H9 (cell line): Measurements from ENCODE around the gene PPCDC. TPM values are rescaled to one million over a fixed set of nuclear protein-coding genes. Genes with fewer than 3 reads are reported as not detected.
"Not testable (repeated sequence)": the region's sequence is repeated elsewhere in the genome, so short reads cannot be mapped to it uniquely, and the experiment has no call there.

ENCODE experiments used
- DNase-seq: peaks from one replicate; pipeline ENCODE4 v3.0.0-alpha.2; 2017
- H2AFZ ChIP-seq: one replicate; pipeline ENCODE4 v1.6.1; 2013; ENCODE audit warnings: mild to moderate bottlenecking, low read length, control low read depth, moderate library complexity
- H2AK5ac ChIP-seq: 2 replicates; pipeline ENCODE4 v1.6.1; 2013; ENCODE audit warnings: low read length, control low read depth, mixed read lengths; ENCODE audit not compliant: insufficient read length
- H2BK120ac ChIP-seq: one replicate; pipeline ENCODE4 v1.6.1; 2013; ENCODE audit warnings: low read depth, mild to moderate bottlenecking, low read length, control low read depth, inconsistent platforms; ENCODE audit not compliant: poor library complexity, severe bottlenecking
- H2BK12ac ChIP-seq: 2 replicates; pipeline ENCODE4 v1.6.1; 2013; ENCODE audit warnings: low read length, control low read depth, mixed read lengths, low read depth; ENCODE audit not compliant: insufficient read length
- H2BK15ac ChIP-seq: 2 replicates; pipeline ENCODE4 v1.6.1; 2013; ENCODE audit warnings: low read depth, low read length, control low read depth
- H2BK20ac ChIP-seq: one replicate; pipeline ENCODE4 v1.6.1; 2013; ENCODE audit warnings: low read depth, mild to moderate bottlenecking, low read length, control low read depth, inconsistent platforms; ENCODE audit not compliant: poor library complexity, severe bottlenecking
- H2BK5ac ChIP-seq: 2 replicates; pipeline ENCODE4 v1.6.1; 2013; ENCODE audit warnings: low read length, control low read depth, mixed read lengths; ENCODE audit not compliant: insufficient read length
- H3K14ac ChIP-seq: 2 replicates; pipeline ENCODE4 v1.6.1; 2013; ENCODE audit warnings: low read length, control low read depth; ENCODE audit not compliant: insufficient read depth
- H3K18ac ChIP-seq: 2 replicates; pipeline ENCODE4 v1.6.1; 2013; ENCODE audit warnings: low read depth, mild to moderate bottlenecking, mixed read lengths, low read length, control low read depth; ENCODE audit not compliant: insufficient read length
- H3K23ac ChIP-seq: 2 replicates; pipeline ENCODE4 v1.6.1; 2013; ENCODE audit warnings: low read length, control low read depth, mixed read lengths, low read depth; ENCODE audit not compliant: insufficient read length
- H3K23me2 ChIP-seq: 2 replicates; pipeline ENCODE4 v1.6.1; 2013; ENCODE audit warnings: low read depth, mild to moderate bottlenecking, mixed read lengths, low read length, control low read depth; ENCODE audit not compliant: insufficient read length, poor library complexity, severe bottlenecking
- H3K27ac ChIP-seq: 2 replicates; pipeline ENCODE4 v1.5.1; 2013; ENCODE audit warnings: low read length, control low read depth, mixed read lengths, low read depth; ENCODE audit not compliant: insufficient read length
- H3K27me3 ChIP-seq: 2 replicates; pipeline ENCODE4 v1.6.1; 2013; ENCODE audit warnings: low read length, control low read depth, inconsistent platforms; ENCODE audit not compliant: insufficient read depth
- H3K4ac ChIP-seq: 2 replicates; pipeline ENCODE4 v1.6.1; 2013; ENCODE audit warnings: low read depth, mild to moderate bottlenecking, control low read depth, inconsistent platforms, low read length, moderate library complexity
- H3K4me1 ChIP-seq: 2 replicates; pipeline ENCODE4 v1.6.1; 2013; ENCODE audit warnings: low read length, control low read depth, inconsistent platforms; ENCODE audit not compliant: insufficient read depth
- H3K4me2 ChIP-seq: 2 replicates; pipeline ENCODE4 v1.6.1; 2013; ENCODE audit warnings: low read length, control low read depth, mixed read lengths; ENCODE audit not compliant: insufficient read length, insufficient read depth
- H3K56ac ChIP-seq: 2 replicates; pipeline ENCODE4 v1.6.1; 2013; ENCODE audit warnings: low read depth, mild to moderate bottlenecking, mixed read lengths, low read length, control low read depth; ENCODE audit not compliant: insufficient read length
- H3K79me1 ChIP-seq: 2 replicates; pipeline ENCODE4 v1.6.1; 2013; ENCODE audit warnings: low read depth, mild to moderate bottlenecking, moderate library complexity, low read length, control low read depth, inconsistent platforms; ENCODE audit not compliant: insufficient read depth, poor library complexity, severe bottlenecking
- H3K79me2 ChIP-seq: 2 replicates; pipeline ENCODE4 v1.6.1; 2013; ENCODE audit warnings: low read length, control low read depth, inconsistent platforms; ENCODE audit not compliant: insufficient read depth
- H3K9ac ChIP-seq: 2 replicates; pipeline ENCODE4 v1.6.1; 2013; ENCODE audit warnings: low read length, control low read depth, mixed read lengths; ENCODE audit not compliant: insufficient read length; ENCODE audit errors: extremely low read depth
- H3K9me3 ChIP-seq: one replicate; pipeline ENCODE4 v1.6.1; 2013; ENCODE audit warnings: low read depth, low read length, inconsistent platforms; ENCODE audit not compliant: control insufficient read depth
- H3T11ph ChIP-seq: one replicate; pipeline ENCODE4 v1.6.1; 2013; ENCODE audit warnings: mild to moderate bottlenecking, low read length, control low read depth, inconsistent platforms
- H4K20me1 ChIP-seq: one replicate; pipeline ENCODE4 v1.6.1; 2013; ENCODE audit not compliant: control insufficient read depth, insufficient read length, insufficient read depth
- H4K5ac ChIP-seq: 2 replicates; pipeline ENCODE4 v1.6.1; 2013; ENCODE audit warnings: low read depth, mild to moderate bottlenecking, mixed read lengths, low read length, control low read depth; ENCODE audit not compliant: insufficient read length
- H4K8ac ChIP-seq: replicated peaks from 2 replicates; pipeline ENCODE4 v1.6.1; 2013; ENCODE audit warnings: low read length, control low read depth, mixed read lengths, low read depth; ENCODE audit not compliant: insufficient read length
- H4K91ac ChIP-seq: 2 replicates; pipeline ENCODE4 v1.6.1; 2013; ENCODE audit warnings: low read depth, mild to moderate bottlenecking, moderate library complexity, mixed read lengths, low read length, control low read depth; ENCODE audit not compliant: insufficient read length
- H3K27ac Mint-ChIP-seq, 3 experiments: 2 replicates in 2 of 3; 3 replicates in 1 of 3; pipeline ENCODE4 v1.8.0; 2020 to 2021; ENCODE audit warnings: mixed read lengths in 3 of 3, mild to moderate bottlenecking in 1 of 3, moderate library complexity in 1 of 3
- H3K27me3 Mint-ChIP-seq: 2 replicates; pipeline ENCODE4 v1.8.0; 2021; ENCODE audit warnings: low read depth, mild to moderate bottlenecking, moderate library complexity, mixed read lengths
- H3K36me3 Mint-ChIP-seq, 3 experiments: 2 replicates in 2 of 3; 3 replicates in 1 of 3; pipeline ENCODE4 v1.8.0; 2020 to 2021; ENCODE audit warnings: low read depth in 3 of 3, mixed read lengths in 3 of 3; ENCODE audit not compliant: insufficient read depth in 1 of 3
- H3K4me1 Mint-ChIP-seq, 2 experiments: 2 replicates each; pipeline ENCODE4 v1.8.0; 2020; ENCODE audit warnings: mixed read lengths in 2 of 2
- H3K4me3 Mint-ChIP-seq, 2 experiments: 2 replicates in 1 of 2; 3 replicates in 1 of 2; pipeline ENCODE4 v1.8.0; 2020 to 2021; ENCODE audit warnings: mild to moderate bottlenecking in 2 of 2, mixed read lengths in 2 of 2, moderate library complexity in 1 of 2
- H3K9me3 Mint-ChIP-seq, 2 experiments: 2 replicates in 1 of 2; 3 replicates in 1 of 2; pipeline ENCODE4 v1.8.0; 2020; ENCODE audit warnings: mild to moderate bottlenecking in 2 of 2, mixed read lengths in 2 of 2, moderate library complexity in 1 of 2
- WGBS: extraction: QIAGEN DNeasy Blood & Tissue Kit; methylation state at CpG from one replicate; pipeline ENCODE4 v1.1.7; 2013; ENCODE audit warnings: missing lambda C conversion rate, low lambda C conversion rate, mixed read lengths; ENCODE audit not compliant: insufficient read length; ENCODE audit errors: extremely low coverage; 5-methylcytosine and 5-hydroxymethylcytosine counted together
- total RNA-seq: library from RNA; stranded (reverse); gene quantifications from 2 replicates; pipeline ENCODE4 v1.2.1, GENCODE V29; 2021
- TF ChIP-seq, protein P1 (sequence below): fragments of 200-600 bp; sonication (generic); conservative IDR thresholded peaks from 3 replicates; pipeline ENCODE4 v1.8.0; 2021; ENCODE audit warnings: antibody characterized with exemption, mild to moderate bottlenecking

The PPCDC gene
- total RNA-seq, 1 experiment from 2014 or later, result 17.6 TPM

DNA sequence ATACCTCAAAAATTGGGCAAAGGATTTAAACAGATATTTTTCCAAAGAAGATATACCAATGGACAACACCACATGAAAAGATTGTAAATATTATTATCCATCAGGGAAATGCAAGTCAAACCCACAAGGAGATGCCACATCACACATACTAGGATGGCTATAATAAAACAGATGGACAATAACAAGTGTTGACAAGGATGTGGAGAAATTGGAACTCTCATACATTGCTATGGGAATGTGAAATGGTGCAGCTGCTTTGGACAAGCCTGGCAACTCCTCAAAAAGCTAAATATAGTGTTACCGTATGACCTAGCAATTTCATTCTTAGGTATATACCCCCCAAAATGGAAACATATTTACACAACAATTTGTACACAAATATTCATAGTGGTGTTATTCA, 59.3 kb downstream of the PPCDC start:
- Histone ChIP-seq H2AFZ (no peak overlapping the region), H2BK15ac (no peak overlapping the region), H3K9ac (no peak overlapping the region), H3K18ac (no peak overlapping the region), H4K5ac (no peak overlapping the region), H4K8ac (no peak overlapping the region), H2BK120ac (no peak overlapping the region), H3K23me2 (no peaks in the 10 kb centered on the region), H3K14ac (no peak overlapping the region), H3K79me2 (no peaks in the 10 kb centered on the region), H3K23ac (no peak overlapping the region), H3K4ac (no peak overlapping the region), H3T11ph (no peak overlapping the region), H2BK12ac (no peak overlapping the region), H2BK20ac (no peak overlapping the region), H4K91ac (no peak overlapping the region), H3K4me1 (no peaks in the 10 kb centered on the region), H3K27me3 (no peaks in the 10 kb centered on the region), H3K9me3 (no peaks in the 10 kb centered on the region), H2BK5ac (no peak overlapping the region), H3K27ac (no peak overlapping the region), H4K20me1 (no peaks in the 10 kb centered on the region), H3K4me2 (no peak overlapping the region), H3K79me1 (no peaks in the 10 kb centered on the region), H2AK5ac (no peak overlapping the region), H3K56ac (no peak overlapping the region)
- DNase-seq, result no peak
- H3K27me3 Mint-ChIP-seq, result peaks cover 34% of the 10 kb centered on the region
- no peak overlapping the region for H3K27ac Mint-ChIP-seq
- H3K9me3 Mint-ChIP-seq, result peaks cover 3 to 11% of the 10 kb centered on the region in 2 experiments; a peak in 3 of 5 replicates
- H3K4me1 Mint-ChIP-seq, result no peaks in the 10 kb centered on the region
- TF ChIP-seq, protein P1, sequence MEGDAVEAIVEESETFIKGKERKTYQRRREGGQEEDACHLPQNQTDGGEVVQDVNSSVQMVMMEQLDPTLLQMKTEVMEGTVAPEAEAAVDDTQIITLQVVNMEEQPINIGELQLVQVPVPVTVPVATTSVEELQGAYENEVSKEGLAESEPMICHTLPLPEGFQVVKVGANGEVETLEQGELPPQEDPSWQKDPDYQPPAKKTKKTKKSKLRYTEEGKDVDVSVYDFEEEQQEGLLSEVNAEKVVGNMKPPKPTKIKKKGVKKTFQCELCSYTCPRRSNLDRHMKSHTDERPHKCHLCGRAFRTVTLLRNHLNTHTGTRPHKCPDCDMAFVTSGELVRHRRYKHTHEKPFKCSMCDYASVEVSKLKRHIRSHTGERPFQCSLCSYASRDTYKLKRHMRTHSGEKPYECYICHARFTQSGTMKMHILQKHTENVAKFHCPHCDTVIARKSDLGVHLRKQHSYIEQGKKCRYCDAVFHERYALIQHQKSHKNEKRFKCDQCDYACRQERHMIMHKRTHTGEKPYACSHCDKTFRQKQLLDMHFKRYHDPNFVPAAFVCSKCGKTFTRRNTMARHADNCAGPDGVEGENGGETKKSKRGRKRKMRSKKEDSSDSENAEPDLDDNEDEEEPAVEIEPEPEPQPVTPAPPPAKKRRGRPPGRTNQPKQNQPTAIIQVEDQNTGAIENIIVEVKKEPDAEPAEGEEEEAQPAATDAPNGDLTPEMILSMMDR, result no peak
- no peaks in the 10 kb centered on the region; a peak in 1 of 7 replicates for H3K36me3 Mint-ChIP-seq
- no CpG with 5 or more reads among the region's 1 CpG for WGBS
- no peak overlapping the region for H3K4me3 Mint-ChIP-seq

DNA sequence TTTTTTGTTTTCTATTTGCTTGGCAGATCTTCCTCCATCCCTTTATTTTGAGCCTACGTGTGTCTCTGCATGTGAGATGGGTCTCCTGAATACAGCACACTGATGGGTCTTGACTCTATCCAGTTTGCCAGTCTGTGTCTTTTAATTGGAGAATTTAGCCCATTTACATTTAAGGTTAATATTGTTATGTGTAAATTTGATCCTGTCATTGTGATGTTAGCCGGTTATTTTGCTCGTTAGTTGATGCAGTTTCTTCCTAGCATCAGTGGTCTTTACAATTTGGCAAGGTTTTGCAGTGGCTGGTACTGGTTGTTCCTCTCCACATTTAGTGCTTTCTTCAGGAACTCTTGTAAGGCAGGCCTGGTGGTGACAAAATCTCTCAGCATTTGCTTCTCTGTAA, 62.3 kb downstream of the PPCDC start:
- not testable (repeated sequence) for DNase-seq, H3K4me3 Mint-ChIP-seq, H3K27ac Mint-ChIP-seq, H3K9me3 ChIP-seq, H3K23ac ChIP-seq, H2BK20ac ChIP-seq, H3K4me1 Mint-ChIP-seq, H3K4ac ChIP-seq, H2AFZ ChIP-seq, H2BK5ac ChIP-seq, H2BK12ac ChIP-seq, H3K79me2 ChIP-seq, H2AK5ac ChIP-seq, H4K5ac ChIP-seq, H3K79me1 ChIP-seq, H2BK15ac ChIP-seq, H2BK120ac ChIP-seq, H3K23me2 ChIP-seq, H3K14ac ChIP-seq, H3K56ac ChIP-seq, H3T11ph ChIP-seq, H3K4me2 ChIP-seq, H4K8ac ChIP-seq, H3K27ac ChIP-seq, H3K36me3 Mint-ChIP-seq, H3K4me1 ChIP-seq, H4K20me1 ChIP-seq, H3K18ac ChIP-seq, H3K27me3 ChIP-seq, H3K9ac ChIP-seq, H4K91ac ChIP-seq
- peaks cover 28% of the 10 kb centered on the region for H3K27me3 Mint-ChIP-seq
- peaks cover 3 to 11% of the 10 kb centered on the region in 2 experiments; a peak in 2 of 5 replicates for H3K9me3 Mint-ChIP-seq
- no CpG with 5 or more reads among the region's 3 CpGs for WGBS
